GM12872 (cell line): ENCODE measurements around the gene METTL16.

ENCODE experiments used
- CTCF ChIP-seq: IDR thresholded peaks from 3 replicates; pipeline ENCODE4 v1.5.1; 2011; ENCODE audit warnings: low read depth, mild to moderate bottlenecking, low read length, moderate library complexity; ENCODE audit not compliant: insufficient read depth

The METTL16 gene

GRCh38 chr17:2397247-2398171, 114.2 kb downstream of the METTL16 start:
- no peak for TF ChIP-seq CTCF

DNA sequence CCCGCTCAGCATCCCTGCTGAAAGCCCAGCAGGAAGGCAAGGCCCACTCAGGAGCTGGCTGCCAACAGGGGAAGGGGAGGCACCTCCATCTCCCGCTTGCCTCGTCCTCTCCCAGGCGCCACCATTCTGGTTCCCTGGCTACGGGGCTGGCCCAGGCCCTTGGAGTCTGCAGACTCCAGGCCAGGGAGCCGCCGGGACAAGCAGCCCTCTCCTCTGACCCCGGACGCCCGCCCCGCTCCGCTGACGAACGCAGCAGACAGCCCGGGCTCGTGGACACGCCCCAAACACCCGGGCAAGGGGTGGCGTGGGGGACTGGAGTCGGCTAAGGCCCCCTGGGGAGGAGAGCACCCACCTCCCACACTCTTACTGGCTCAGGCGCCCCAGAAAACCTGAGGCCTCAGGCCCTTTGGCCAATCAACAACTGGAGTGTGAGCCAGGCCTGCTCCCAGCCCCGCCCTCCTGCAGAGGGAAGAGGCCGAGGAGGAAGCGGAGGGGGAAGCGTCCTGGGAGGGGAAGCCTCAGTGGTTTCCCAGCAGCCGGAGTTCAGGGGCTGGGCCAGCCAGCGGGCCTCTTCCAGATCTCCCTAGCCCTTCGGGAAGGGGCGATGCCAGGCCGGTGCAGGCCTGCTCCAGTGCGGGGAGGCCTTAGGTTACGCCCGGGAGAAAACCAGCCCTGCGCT, 115.0 kb downstream of the METTL16 start:
- TF ChIP-seq CTCF = no peak

DNA sequence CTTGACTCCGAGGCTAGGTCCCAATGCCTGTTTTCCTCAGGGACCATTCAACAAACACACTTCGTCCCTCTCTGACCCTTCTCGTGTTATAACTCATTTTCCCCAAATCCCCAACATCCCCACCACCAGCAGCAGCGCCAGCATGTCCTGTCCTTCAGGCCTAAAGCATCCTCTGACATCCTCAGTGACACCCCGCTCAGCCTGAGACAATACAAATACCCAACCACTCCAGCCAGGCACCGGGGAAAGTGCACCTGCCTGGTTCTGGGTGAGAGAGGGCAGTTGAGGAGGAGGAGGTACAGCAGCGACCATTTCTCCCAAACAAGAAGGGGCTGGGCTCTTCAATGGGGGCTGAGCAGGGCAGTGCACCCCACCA, 115.5 kb downstream of the METTL16 start:
- TF ChIP-seq CTCF = no peak

DNA sequence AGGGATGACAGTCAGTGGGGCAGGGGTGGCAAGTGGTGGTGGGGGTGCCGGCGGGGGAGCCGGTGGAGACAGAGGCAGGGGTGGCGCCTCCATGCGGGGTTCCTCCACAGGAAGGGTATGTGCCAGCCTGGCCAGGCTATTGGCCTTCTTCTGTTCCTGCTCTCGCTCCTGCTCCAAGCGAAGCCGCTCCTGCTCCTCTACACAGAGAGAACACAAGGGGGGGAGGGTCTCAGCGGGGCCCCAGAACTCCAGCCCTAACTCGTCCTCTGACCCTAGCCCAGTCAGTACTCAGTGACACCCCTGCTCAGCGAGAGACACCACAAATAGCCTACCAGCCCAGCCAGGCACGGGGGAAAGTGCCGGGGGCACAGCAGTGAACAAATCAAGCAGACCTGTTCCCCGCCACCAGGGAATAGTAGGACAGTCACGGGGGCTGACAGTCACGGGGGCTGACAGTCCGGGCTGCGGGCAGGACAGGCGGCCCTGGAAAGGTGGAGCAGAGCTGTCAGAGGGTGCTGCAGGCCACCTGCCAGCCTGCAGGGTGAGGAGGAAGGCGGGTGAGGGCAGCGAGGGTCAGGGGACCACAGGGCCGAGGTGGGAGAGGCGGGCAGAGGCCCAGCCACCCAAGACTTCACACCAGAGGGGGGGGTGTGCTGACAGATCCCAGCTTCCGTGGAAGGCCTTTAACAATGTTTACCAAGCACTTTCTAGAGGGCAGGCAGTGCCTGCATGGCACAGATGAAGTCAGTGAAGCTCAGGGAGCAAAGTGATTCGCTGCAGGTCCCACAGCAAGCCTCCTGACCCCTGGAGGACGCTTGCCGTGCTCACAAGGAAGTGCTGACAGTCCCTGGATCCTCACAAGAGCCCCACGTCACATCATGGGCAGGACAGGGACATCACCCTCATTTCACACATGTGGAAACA, 116.2 kb downstream of the METTL16 start:
- peak; percentile 8; the same call in 1 of the 3 replicates for TF ChIP-seq CTCF

GRCh38 chr17:2394775-2395201, 116.9 kb downstream of the METTL16 start:
- TF ChIP-seq CTCF = no peak

- TF ChIP-seq CTCF = no peak
Observed at GRCh38 chr17:2393954-2394749, 117.5 kb downstream of the METTL16 start.
